Right atrium auricular region (tissue), 2 donors: ENCODE results near the gene GPSM3. TPM values are rescaled to one million over a fixed set of nuclear protein-coding genes. Genes with fewer than 3 reads are reported as not detected.

Source experiments
- DNase-seq: peaks from one replicate; pipeline ENCODE4 v3.0.0-alpha.2; 2019; ENCODE audit warnings: low spot score
- H3K27ac ChIP-seq, 2 donors: fragments of 200-600 bp; sonication (generic); 1 replicate in 1 of 2; 2 replicates in 1 of 2; pipeline ENCODE4 v1.5.1; 2016 to 2019
- H3K27me3 ChIP-seq, 2 donors: fragments of 200-600 bp; sonication (generic); one replicate each; pipeline versions ENCODE4 v1.5.1 to v1.6.0; 2017 to 2019
- H3K36me3 ChIP-seq: fragments of 200-600 bp; sonication (generic); one replicate; pipeline ENCODE4 v1.5.1; 2016
- H3K4me1 ChIP-seq, 2 donors: fragments of 200-600 bp; sonication (generic); one replicate each; pipeline versions ENCODE4 v1.5.1 to v1.6.0; 2017 to 2019
- H3K4me3 ChIP-seq, 2 donors: fragments of 200-600 bp; sonication (generic); 1 replicate in 1 of 2; 2 replicates in 1 of 2; pipeline ENCODE4 v1.5.1; 2017 to 2019; ENCODE audit warnings: mild to moderate bottlenecking in 1 of 2, moderate library complexity in 1 of 2
- H3K9me3 ChIP-seq, 2 donors: fragments of 200-600 bp; sonication (generic); one replicate each; pipeline ENCODE4 v1.5.1; 2019
- total RNA-seq, 2 donors: library from RNA; depleted of rRNA; stranded (reverse); fragments of >200 nt; gene quantifications; one replicate each; pipeline ENCODE4 v1.1.0, GENCODE V29; 2016
- TF ChIP-seq, protein P1 (sequence below), 2 donors: fragments of 200-600 bp; sonication (generic); IDR thresholded peaks; one replicate each; pipeline ENCODE4 v1.5.1; 2019; ENCODE audit warnings: antibody characterized with exemption in 2 of 2

Gene GPSM3
- total RNA-seq, 2 donors from 2014 or later = 3.6 to 9.0 TPM

DNA sequence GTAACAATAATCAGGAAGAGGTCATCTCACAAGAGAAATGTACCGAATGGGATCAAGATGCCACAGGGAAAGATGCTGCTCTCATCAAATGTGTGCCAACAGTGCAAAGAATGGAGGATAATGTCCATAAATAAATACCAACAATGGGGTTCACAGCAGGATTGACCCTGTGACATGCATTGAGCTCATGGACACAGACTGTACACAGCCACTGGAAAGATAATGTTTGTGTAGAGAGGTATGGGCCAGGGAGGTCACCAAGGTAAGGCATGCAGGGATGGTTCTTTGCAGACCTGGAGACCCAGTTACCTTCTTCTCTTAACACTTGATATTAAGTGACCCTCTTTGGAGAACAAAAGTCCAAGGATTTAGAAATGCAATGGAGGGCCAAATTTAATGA lies 18.0 kb downstream of the GPSM3 start:
- peaks cover 0 to 36% of the 10 kb centered on the region in 2 donors for H3K4me1 ChIP-seq
- H3K27me3 ChIP-seq = no peaks in the 10 kb centered on the region
- H3K4me3 ChIP-seq = no peak overlapping the region
- DNase-seq = no peak
- peaks cover 11% of the 10 kb centered on the region for H3K36me3 ChIP-seq
- H3K27ac ChIP-seq = no peak overlapping the region
- H3K9me3 ChIP-seq = no peaks in the 10 kb centered on the region
- TF ChIP-seq, protein P1, sequence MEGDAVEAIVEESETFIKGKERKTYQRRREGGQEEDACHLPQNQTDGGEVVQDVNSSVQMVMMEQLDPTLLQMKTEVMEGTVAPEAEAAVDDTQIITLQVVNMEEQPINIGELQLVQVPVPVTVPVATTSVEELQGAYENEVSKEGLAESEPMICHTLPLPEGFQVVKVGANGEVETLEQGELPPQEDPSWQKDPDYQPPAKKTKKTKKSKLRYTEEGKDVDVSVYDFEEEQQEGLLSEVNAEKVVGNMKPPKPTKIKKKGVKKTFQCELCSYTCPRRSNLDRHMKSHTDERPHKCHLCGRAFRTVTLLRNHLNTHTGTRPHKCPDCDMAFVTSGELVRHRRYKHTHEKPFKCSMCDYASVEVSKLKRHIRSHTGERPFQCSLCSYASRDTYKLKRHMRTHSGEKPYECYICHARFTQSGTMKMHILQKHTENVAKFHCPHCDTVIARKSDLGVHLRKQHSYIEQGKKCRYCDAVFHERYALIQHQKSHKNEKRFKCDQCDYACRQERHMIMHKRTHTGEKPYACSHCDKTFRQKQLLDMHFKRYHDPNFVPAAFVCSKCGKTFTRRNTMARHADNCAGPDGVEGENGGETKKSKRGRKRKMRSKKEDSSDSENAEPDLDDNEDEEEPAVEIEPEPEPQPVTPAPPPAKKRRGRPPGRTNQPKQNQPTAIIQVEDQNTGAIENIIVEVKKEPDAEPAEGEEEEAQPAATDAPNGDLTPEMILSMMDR (IDR thresholded peaks at IDR 0.05) = no peak

GRCh38 chr6:32173051-32173727 lies 19.3 kb downstream of the GPSM3 start:
- no peak for DNase-seq
- Histone ChIP-seq H3K27ac (no peak overlapping the region), H3K27me3 (no peaks in the 10 kb centered on the region), H3K36me3 (peaks cover 22% of the 10 kb centered on the region), H3K4me1 (peaks cover 0 to 27% of the 10 kb centered on the region in 2 donors), H3K9me3 (no peaks in the 10 kb centered on the region), H3K4me3 (no peak overlapping the region)
- TF ChIP-seq, protein P1 (IDR thresholded peaks at IDR 0.05) = no peak

- H3K36me3 ChIP-seq = peaks cover 39% of the 10 kb centered on the region
- DNase-seq = no peak
- H3K27me3 ChIP-seq = no peaks in the 10 kb centered on the region
- no peak overlapping the region for H3K4me3 ChIP-seq
- no peaks in the 10 kb centered on the region for H3K9me3 ChIP-seq
- TF ChIP-seq, protein P1 (IDR thresholded peaks at IDR 0.05) = no peak
- no peak overlapping the region for H3K27ac ChIP-seq
- H3K4me1 ChIP-seq = peaks cover 0 to 15% of the 10 kb centered on the region in 2 donors
These were observed 21.2 kb downstream of the GPSM3 start for GRCh38 chr6:32171234-32171633.

- Histone ChIP-seq H3K27me3 (no peaks in the 10 kb centered on the region), H3K36me3 (peaks cover 49% of the 10 kb centered on the region), H3K27ac (no peak overlapping the region), H3K9me3 (no peaks in the 10 kb centered on the region), H3K4me1 (peaks cover 0 to 11% of the 10 kb centered on the region in 2 donors), H3K4me3 (no peak overlapping the region)
- DNase-seq = no peak
- TF ChIP-seq, protein P1 (IDR thresholded peaks at IDR 0.05) = no peak
These were observed 22.1 kb downstream of the GPSM3 start for GRCh38 chr6:32170294-32170693.

DNA sequence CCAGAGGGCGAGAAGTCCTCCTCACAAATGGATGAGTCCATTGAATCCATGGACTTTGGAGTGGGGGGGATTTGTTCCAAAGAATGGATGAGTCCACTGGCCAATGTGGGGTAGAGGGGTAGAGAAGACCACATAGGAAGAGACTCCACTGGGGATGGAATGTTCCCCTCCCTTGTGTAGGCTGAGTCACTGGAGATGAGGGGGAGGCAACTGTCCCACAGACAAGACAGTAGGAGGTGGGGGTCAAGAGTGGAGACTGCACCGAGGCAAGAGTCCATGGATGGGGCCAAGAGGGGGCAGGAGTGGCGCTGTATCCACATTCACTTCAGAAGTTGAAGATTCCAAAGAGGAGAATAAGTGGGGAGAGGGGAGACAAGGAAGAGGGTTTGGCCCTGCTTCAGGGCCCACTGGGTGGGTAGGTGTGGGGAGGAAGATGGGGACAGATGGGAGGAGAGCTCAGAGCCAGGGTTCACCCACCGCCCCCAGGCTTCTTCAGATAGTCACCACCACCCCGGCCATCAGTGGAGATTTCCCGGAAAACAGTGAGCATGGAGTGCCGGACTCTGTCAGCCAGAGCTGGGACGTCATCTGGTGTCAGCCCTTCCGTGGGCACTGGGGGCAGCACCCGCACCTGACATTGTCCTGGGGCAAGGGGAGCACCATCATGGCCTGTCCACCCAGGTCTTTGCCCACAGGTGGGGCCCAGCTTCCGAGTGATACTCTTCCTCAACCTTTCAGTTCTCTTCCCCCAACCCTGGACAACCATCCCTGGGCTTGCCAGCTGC lies 23.4 kb downstream of the GPSM3 start:
- Histone ChIP-seq H3K27ac (no peak overlapping the region), H3K36me3 (peaks cover 53% of the 10 kb centered on the region), H3K9me3 (no peaks in the 10 kb centered on the region), H3K4me3 (no peak overlapping the region), H3K27me3 (no peaks in the 10 kb centered on the region), H3K4me1 (no peaks in the 10 kb centered on the region)
- DNase-seq = no peak
- TF ChIP-seq, protein P1 (IDR thresholded peaks at IDR 0.05) = no peak
